ENCODE results near the gene FRMD4A. TPM values are rescaled to one million over a fixed set of nuclear protein-coding genes. Genes with fewer than 3 reads are reported as not detected.

Gene FRMD4A
- total RNA-seq, 1 donor from 2014 or later: 20.2 TPM

DNA sequence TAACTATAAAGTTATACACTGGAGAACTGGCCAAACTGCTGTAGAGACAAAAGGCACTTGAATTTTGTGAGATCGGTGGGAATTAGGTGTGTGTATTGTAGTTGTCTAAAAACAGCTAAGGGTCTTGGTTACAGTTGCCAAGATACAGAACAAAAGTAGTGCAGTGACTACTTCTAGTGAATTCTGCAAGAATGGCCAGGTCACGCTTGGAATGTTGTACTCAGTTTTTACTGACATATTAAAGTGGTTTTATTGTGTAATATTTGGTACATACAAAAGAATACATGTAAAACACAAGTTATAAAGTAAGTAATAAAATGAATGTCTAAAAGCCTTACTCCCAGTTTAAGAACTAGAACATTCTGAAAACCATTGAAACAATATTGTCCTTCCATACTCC lies 701.6 kb downstream of the FRMD4A start:
- H3K4me3 Mint-ChIP-seq: no peak overlapping the region
- no peaks in the 10 kb centered on the region for H3K36me3 ChIP-seq
- DNase-seq (ENCODE audit: low spot score): no peak
- no peak for TF ChIP-seq EZH2 (IDR thresholded peaks at IDR 0.05)
- TF ChIP-seq, protein P1, sequence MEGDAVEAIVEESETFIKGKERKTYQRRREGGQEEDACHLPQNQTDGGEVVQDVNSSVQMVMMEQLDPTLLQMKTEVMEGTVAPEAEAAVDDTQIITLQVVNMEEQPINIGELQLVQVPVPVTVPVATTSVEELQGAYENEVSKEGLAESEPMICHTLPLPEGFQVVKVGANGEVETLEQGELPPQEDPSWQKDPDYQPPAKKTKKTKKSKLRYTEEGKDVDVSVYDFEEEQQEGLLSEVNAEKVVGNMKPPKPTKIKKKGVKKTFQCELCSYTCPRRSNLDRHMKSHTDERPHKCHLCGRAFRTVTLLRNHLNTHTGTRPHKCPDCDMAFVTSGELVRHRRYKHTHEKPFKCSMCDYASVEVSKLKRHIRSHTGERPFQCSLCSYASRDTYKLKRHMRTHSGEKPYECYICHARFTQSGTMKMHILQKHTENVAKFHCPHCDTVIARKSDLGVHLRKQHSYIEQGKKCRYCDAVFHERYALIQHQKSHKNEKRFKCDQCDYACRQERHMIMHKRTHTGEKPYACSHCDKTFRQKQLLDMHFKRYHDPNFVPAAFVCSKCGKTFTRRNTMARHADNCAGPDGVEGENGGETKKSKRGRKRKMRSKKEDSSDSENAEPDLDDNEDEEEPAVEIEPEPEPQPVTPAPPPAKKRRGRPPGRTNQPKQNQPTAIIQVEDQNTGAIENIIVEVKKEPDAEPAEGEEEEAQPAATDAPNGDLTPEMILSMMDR (IDR thresholded peaks at IDR 0.05): no peak
- no peak overlapping the region for H3K4me3 ChIP-seq
- H3K27ac Mint-ChIP-seq: peak overlapping the region; percentile 99
- H3K27ac ChIP-seq: no peak overlapping the region
- peaks cover 2% of the 10 kb centered on the region for H3K36me3 Mint-ChIP-seq
- no peak overlapping the region for H3K9ac ChIP-seq
- H4K20me1 ChIP-seq (ENCODE audit: low read depth): no peaks in the 10 kb centered on the region
- H3K4me1 Mint-ChIP-seq: peaks cover 29% of the 10 kb centered on the region
- peaks cover 29% of the 10 kb centered on the region for H3K4me1 ChIP-seq
- no peaks in the 10 kb centered on the region for H3K27me3 Mint-ChIP-seq (ENCODE audit: insufficient read depth, low read depth)
- H3F3A ChIP-seq (ENCODE audit: low read depth): no peaks in the 10 kb centered on the region
- H3K9me3 Mint-ChIP-seq: no peaks in the 10 kb centered on the region
- no peaks in the 10 kb centered on the region for H3K79me2 ChIP-seq (ENCODE audit: low read depth)
- H3K4me2 ChIP-seq: no peak overlapping the region
- no peak overlapping the region for H2AFZ ChIP-seq (replicated peaks)
- no peaks in the 10 kb centered on the region for H3K27me3 ChIP-seq
- no peaks in the 10 kb centered on the region for H3K9me3 ChIP-seq (ENCODE audit: low read depth)

DNA sequence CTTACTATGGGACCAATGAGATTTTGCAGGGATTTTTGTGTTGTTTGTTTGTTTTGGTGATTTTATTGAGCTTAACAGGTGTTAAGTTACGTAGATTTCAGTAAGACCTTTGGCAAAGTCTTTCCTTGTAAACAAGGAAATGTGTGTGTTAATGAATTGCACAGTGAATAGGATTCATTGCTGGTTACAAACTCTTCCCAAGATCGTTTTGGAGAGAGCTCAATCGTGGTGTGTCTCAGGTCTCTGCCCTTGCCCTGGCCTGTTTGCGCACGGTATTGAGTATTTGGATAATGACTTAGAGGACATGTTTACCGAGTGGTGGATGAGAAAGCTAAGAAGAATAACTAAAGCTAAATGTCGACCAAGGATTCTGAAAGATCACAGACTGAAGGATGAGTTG lies 702.1 kb downstream of the FRMD4A start:
- H3K36me3 ChIP-seq: no peaks in the 10 kb centered on the region

DNA sequence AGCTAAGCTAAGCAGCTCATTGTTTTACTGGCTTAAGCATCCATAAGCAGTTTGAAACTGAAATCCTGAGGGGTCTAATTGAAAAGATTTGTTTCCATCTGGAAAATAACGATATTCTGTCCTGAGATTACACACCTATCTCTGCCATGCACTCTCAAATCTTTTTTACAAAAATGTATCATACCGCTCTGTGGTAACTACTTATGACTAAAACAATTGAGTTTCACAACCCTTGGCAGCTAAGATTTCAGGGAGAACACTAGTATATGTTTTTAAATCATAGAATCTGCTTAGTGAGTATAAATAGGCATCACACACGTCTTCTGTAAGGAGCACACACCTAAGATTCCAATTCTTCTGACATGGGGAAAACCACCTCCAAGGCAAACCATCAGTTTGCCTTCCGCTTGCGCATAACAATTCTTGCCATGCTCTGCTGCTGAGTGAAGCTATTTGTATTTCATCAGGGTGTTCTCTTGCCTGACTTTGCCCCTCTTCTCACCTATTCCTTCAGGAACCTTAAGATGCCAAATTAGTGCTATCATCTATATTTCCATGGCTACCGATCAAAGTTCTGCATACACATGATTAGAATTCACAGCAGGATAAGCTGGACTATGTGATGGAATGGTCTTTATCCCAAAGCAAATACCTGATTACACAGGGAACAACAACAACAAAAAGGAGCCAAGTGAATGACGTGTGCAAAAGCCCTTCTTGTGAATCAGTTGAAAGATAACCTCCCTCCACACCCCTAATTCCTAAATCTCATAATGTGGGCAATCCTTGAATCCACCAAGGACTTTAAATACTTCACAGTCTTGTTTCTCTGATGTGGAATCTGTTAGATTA lies 703.0 kb downstream of the FRMD4A start:
- no peak for TF ChIP-seq EZH2phosphoT487 (IDR thresholded peaks at IDR 0.05)
- TF ChIP-seq EZH2 (IDR thresholded peaks at IDR 0.05): no peak
- TF ChIP-seq, protein P1 (IDR thresholded peaks at IDR 0.05): no peak
- H3K27ac Mint-ChIP-seq: no peak overlapping the region

More for the DNA sequence above, 702.1 kb downstream of the FRMD4A start:
- peaks cover 26% of the 10 kb centered on the region for H3K4me1 Mint-ChIP-seq
- H3K27ac ChIP-seq: no peak overlapping the region
- H3K4me2 ChIP-seq: no peak overlapping the region
- H3K9me3 Mint-ChIP-seq: no peaks in the 10 kb centered on the region
- H3K27me3 ChIP-seq: no peaks in the 10 kb centered on the region
- H3K9me3 ChIP-seq (ENCODE audit: low read depth): no peaks in the 10 kb centered on the region
- no peak overlapping the region for H3K9ac ChIP-seq
- H3K4me3 ChIP-seq: no peak overlapping the region
- H3K27ac Mint-ChIP-seq: peak overlapping the region; percentile 99
- H3K27me3 Mint-ChIP-seq (ENCODE audit: insufficient read depth, low read depth): no peaks in the 10 kb centered on the region
- H3K36me3 Mint-ChIP-seq: peaks cover 2% of the 10 kb centered on the region
- no peaks in the 10 kb centered on the region for H4K20me1 ChIP-seq (ENCODE audit: low read depth)
- TF ChIP-seq, protein P1 (IDR thresholded peaks at IDR 0.05): no peak
- TF ChIP-seq EZH2 (IDR thresholded peaks at IDR 0.05) (no peak), EZH2phosphoT487 (IDR thresholded peaks at IDR 0.05) (no peak)
- H2AFZ ChIP-seq (replicated peaks): no peak overlapping the region
- no peak overlapping the region for H3K4me3 Mint-ChIP-seq
- H3K79me2 ChIP-seq (ENCODE audit: low read depth): no peaks in the 10 kb centered on the region
- DNase-seq (ENCODE audit: low spot score): no peak
- no peaks in the 10 kb centered on the region for H3F3A ChIP-seq (ENCODE audit: low read depth)
- peaks cover 28% of the 10 kb centered on the region for H3K4me1 ChIP-seq

More for the DNA sequence above, 703.0 kb downstream of the FRMD4A start:
- Histone ChIP-seq H3F3A (ENCODE audit: low read depth) (no peaks in the 10 kb centered on the region), H3K4me3 (no peak overlapping the region), H2AFZ (replicated peaks) (no peak overlapping the region), H3K79me2 (ENCODE audit: low read depth) (no peaks in the 10 kb centered on the region), H3K27ac (no peak overlapping the region), H3K9ac (no peak overlapping the region), H3K36me3 (no peaks in the 10 kb centered on the region), H3K4me1 (peaks cover 19% of the 10 kb centered on the region), H3K9me3 (ENCODE audit: low read depth) (no peaks in the 10 kb centered on the region), H3K27me3 (no peaks in the 10 kb centered on the region), H3K4me2 (no peak overlapping the region), H4K20me1 (ENCODE audit: low read depth) (no peaks in the 10 kb centered on the region)
- Mint-ChIP-seq H3K36me3 (no peaks in the 10 kb centered on the region), H3K27me3 (ENCODE audit: insufficient read depth, low read depth) (no peaks in the 10 kb centered on the region), H3K9me3 (no peaks in the 10 kb centered on the region), H3K4me1 (peaks cover 16% of the 10 kb centered on the region), H3K4me3 (no peak overlapping the region)
- DNase-seq (ENCODE audit: low spot score): peak; percentile 10

Measured in neural progenitor cell (in vitro differentiated cells).